ENCODE measurements around the gene PLIN3.

GRCh38 chr19:4877753-4878490, 10.5 kb upstream of the PLIN3 start:
- TF ChIP-seq CTCF (IDR thresholded peaks at IDR 0.05): no peak
- no peak for TF ChIP-seq REST (IDR thresholded peaks at IDR 0.05; ENCODE audit: insufficient read depth in 1 of 2, low read depth in 2 of 2, low read length in 1 of 2)
- no peak for TF ChIP-seq SIN3A (IDR thresholded peaks at IDR 0.05; ENCODE audit: borderline replicate concordance, insufficient read depth, low read depth, low read length)

Measured in Panc1 (cell line).